Muscle of leg (tissue), 11 donors: ENCODE results near the gene CDH22. TPM values are rescaled to one million over a fixed set of nuclear protein-coding genes. Genes with fewer than 3 reads are reported as not detected.

ENCODE experiments used
- DNase-seq: peaks from one replicate; pipeline ENCODE4 v3.0.0; 2013
- H3K27ac ChIP-seq: one replicate; pipeline ENCODE4 v1.5.1; 2013; ENCODE audit warnings: mild to moderate bottlenecking, low read length, control low read depth
- H3K27me3 ChIP-seq: one replicate; pipeline ENCODE4 v1.6.1; 2013; ENCODE audit warnings: low read length; ENCODE audit not compliant: control insufficient read depth, insufficient read depth
- H3K36me3 ChIP-seq: one replicate; pipeline ENCODE4 v1.6.1; 2013; ENCODE audit warnings: low read length; ENCODE audit not compliant: control insufficient read depth, insufficient read depth
- H3K4me1 ChIP-seq: one replicate; pipeline ENCODE4 v1.6.1; 2013; ENCODE audit warnings: low read length; ENCODE audit not compliant: control insufficient read depth, insufficient read depth
- H3K4me3 ChIP-seq: one replicate; pipeline ENCODE4 v1.5.1; 2013; ENCODE audit warnings: low read length, control low read depth
- H3K9me3 ChIP-seq: replicated peaks from 2 replicates; pipeline ENCODE4 v1.6.1; 2013; ENCODE audit warnings: low read depth, low read length; ENCODE audit not compliant: control insufficient read depth
- WGBS: methylation state at CpG from one replicate; pipeline ENCODE4 v1.1.5; 2013; ENCODE audit warnings: missing lambda C conversion rate; ENCODE audit not compliant: insufficient coverage; 5-methylcytosine and 5-hydroxymethylcytosine counted together
- polyA plus RNA-seq, 8 donors: library from polyadenylated mRNA; unstranded; fragments of 120-200 nt; gene quantifications; one replicate each; pipeline versions ENCODE4 v1.2.1 to v1.2.3, GENCODE V29; 2013; ENCODE audit warnings: inconsistent platforms in 1 of 8, low replicate concordance in 1 of 8; ENCODE audit not compliant: insufficient read length in 8 of 8, insufficient read depth in 1 of 8
- total RNA-seq: library from RNA; stranded (reverse); fragments of 120-200 nt; gene quantifications from one replicate; pipeline ENCODE4 v1.2.4, GENCODE V29; 2013

Gene CDH22
- total and polyA plus RNA-seq, 9 donors: 0.13 to 0.43 (median 0.25) TPM

DNA sequence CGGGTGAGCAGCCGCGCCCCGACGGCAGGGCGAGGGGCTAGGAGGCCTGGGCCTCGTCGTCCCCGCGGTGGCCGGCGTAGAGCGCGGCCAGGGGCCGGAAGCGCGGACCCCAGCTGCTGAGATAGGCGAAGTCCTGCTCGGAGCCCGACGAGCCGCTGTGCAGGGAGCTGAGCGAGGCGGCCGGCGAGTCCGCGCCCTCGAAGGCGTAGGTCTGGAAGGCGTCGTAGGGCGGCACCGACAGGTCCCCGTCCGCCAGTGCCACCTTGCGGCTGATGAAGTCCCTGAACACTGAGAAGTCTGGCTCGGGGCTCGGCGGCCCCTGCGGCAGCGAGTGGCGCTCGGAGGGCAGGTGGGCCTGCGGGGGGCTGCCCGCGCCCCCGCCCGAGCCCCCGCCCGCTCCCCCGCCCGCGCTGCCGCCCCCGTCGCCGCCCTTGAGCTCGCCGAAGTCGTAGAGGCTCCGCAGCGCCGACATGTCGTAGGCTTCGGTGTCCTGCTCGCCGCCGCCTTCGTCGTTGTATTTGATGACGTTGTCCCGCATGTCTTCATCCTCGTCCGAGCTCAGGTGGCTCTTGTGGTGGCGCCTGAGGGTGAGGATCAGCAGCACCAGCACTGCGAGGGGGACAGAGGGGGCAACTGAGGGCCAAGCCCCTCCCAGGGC, 133.7 kb downstream of the CDH22 start:
- 2% methylated on average over 57 of the region's 77 CpGs for WGBS
- peaks cover 58% of the 10 kb centered on the region for H3K27me3 ChIP-seq

DNA sequence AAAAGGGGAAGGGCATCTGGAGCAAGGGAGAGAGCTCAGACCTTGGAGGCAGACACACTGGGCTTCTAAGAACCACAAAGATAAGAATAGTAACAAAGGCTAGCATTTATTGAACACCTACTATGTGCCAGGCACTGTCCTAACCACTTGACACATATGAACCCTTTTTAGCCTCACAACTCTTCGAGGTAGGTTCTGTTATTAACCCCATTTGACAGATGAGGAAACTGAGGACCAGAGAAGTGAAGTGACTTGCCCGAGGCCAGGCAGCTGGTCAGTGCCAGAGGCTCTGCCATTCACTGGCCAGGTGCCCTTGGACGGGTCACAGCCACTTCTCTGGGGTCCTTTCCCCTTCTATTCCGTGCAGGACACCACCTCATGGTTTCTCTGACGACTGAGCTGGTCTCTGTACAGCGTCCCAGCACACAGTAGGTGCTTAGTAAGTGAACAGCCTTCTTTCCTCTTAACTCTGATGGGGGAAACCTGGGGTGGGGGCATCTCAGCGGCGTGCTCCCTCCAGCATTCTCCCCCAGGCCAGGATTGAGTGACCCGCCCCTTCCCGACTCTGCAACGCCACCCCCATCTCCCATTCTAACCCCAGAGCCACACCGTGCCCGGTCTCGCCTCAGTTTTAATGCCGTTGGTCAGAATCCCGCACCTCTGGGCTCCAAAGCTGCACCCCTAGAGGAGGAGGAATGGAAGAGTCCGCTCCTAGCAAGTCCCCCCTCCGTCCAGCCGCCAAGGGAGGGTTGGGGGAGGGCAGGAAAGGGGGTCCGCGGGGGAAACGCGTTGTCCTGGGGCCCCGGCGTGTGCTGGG, 134.4 kb downstream of the CDH22 start:
- no peak overlapping the region for H3K27ac ChIP-seq
- WGBS: 22% methylated on average over 13 of the region's 25 CpGs
- H3K9me3 ChIP-seq: no peaks in the 10 kb centered on the region
- peaks cover 58% of the 10 kb centered on the region for H3K27me3 ChIP-seq
- H3K4me1 ChIP-seq: peaks cover 3% of the 10 kb centered on the region
- no peaks in the 10 kb centered on the region for H3K36me3 ChIP-seq
- DNase-seq: no peak
- H3K4me3 ChIP-seq: no peak overlapping the region

More for the DNA sequence above, 133.7 kb downstream of the CDH22 start:
- peak; percentile 64 for DNase-seq
- peaks cover 8% of the 10 kb centered on the region for H3K4me1 ChIP-seq
- no peaks in the 10 kb centered on the region for H3K36me3 ChIP-seq
- no peaks in the 10 kb centered on the region for H3K9me3 ChIP-seq
- H3K27ac ChIP-seq: no peak overlapping the region
- no peak overlapping the region for H3K4me3 ChIP-seq

DNA sequence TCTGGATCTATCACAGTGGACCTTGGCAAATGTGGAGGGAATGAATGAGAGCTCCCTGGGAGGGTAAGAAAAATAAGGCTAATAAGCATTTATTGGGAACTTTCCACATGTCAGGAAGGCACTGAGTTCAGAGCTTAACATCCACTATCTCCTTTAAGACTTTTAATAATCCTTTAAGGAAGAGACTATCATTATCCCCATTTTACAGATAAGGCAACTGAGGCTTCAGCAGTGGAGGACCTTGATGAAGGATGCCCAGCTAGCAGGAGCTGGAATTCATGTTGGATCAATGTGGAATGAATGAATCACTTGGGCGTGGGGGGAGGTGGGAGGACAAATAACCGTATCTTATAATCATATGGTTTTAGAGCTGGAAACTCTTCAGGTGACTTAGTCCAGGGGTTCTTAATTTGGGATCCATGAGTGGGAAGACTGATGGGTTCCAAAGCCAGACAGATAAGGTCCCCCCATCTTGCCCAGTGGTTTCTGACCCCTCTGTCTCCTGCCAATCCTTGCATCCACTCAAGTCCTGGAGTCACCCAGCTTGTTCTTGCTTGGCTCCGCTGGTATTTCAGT, 135.2 kb downstream of the CDH22 start:
- peaks cover 54% of the 10 kb centered on the region for H3K27me3 ChIP-seq
- H3K4me1 ChIP-seq: peaks cover 3% of the 10 kb centered on the region
- no peak for DNase-seq
- H3K4me3 ChIP-seq: no peak overlapping the region
- WGBS: 33% methylated on average over 1 of the region's 3 CpGs
- H3K9me3 ChIP-seq: no peaks in the 10 kb centered on the region
- H3K36me3 ChIP-seq: no peaks in the 10 kb centered on the region
- no peak overlapping the region for H3K27ac ChIP-seq

DNA sequence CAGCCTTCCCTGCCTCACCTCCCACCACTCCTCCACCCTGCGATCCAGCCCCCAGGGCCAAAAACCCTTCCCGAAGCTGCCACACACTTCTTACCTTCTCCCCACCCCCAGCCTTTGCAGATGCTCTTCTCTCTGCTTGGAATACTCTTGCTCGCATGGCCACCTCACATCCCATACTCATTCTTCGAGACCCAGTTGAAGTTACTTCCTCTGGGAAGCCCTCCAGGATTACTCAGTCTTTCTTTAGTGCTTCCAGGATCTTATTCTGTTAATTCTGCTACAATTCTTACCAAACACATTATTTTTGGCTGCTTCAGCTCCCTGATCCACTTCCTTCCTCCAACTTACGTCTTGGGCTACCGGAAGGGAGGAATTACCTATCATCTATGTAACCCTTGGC, 135.8 kb downstream of the CDH22 start:
- no peak overlapping the region for H3K4me3 ChIP-seq
- H3K27ac ChIP-seq: no peak overlapping the region
- no peaks in the 10 kb centered on the region for H3K36me3 ChIP-seq
- no peaks in the 10 kb centered on the region for H3K9me3 ChIP-seq
- H3K4me1 ChIP-seq: peaks cover 3% of the 10 kb centered on the region
- DNase-seq: no peak
- peaks cover 54% of the 10 kb centered on the region for H3K27me3 ChIP-seq
- WGBS: 47% methylated on average over 6 of the region's 6 CpGs

DNA sequence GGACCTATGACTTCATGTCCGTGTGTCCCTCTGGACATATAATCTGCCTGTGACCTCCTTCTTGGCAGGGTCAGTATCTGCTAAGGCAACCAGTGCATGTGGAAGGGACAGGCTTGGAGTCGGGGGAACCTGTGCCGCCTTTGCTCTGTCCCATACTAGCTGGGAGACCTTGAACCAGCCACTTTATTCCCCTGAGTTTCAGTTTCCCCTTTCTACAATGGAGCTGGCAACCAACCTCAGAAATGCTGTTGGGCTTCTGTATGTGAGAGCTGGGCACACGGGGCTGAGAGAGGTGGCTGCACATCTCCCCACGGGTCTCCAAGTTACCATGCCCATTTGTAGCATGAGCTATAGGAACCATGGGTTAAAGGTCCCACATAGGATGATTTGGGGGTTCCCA, 136.4 kb downstream of the CDH22 start:
- 0% methylated on average over 1 of the region's 5 CpGs for WGBS
- peaks cover 2% of the 10 kb centered on the region for H3K4me1 ChIP-seq
- no peak overlapping the region for H3K27ac ChIP-seq
- H3K27me3 ChIP-seq: peaks cover 53% of the 10 kb centered on the region
- no peaks in the 10 kb centered on the region for H3K9me3 ChIP-seq
- DNase-seq: no peak
- H3K36me3 ChIP-seq: no peaks in the 10 kb centered on the region
- H3K4me3 ChIP-seq: no peak overlapping the region

DNA sequence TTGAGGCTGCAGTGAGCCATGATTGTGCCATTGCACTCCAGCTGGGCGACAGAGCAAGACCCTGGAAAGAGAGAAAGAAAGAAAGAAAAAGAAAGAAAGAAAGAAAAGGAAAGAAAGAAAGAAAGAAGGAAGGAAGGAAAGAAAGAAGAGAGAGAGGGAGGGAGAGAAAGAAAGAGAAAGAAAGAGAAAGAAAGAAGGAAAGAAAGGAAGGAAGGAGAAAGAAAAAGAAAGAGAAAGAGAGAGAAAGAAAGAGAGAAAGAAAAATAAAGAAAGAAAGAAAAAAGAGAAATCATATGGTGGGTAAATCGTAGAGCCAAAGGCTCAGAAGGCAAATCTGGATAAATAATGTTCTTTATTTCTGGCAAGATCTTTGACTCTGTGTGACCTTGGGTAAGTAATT, 136.8 kb downstream of the CDH22 start:
- no peaks in the 10 kb centered on the region for H3K4me1 ChIP-seq
- H3K27me3 ChIP-seq: peaks cover 51% of the 10 kb centered on the region
- H3K4me3 ChIP-seq: no peak overlapping the region
- H3K9me3 ChIP-seq: no peaks in the 10 kb centered on the region
- no peak for DNase-seq
- WGBS: 69% methylated on average over 2 of the region's 2 CpGs
- H3K36me3 ChIP-seq: no peaks in the 10 kb centered on the region
- no peak overlapping the region for H3K27ac ChIP-seq

DNA sequence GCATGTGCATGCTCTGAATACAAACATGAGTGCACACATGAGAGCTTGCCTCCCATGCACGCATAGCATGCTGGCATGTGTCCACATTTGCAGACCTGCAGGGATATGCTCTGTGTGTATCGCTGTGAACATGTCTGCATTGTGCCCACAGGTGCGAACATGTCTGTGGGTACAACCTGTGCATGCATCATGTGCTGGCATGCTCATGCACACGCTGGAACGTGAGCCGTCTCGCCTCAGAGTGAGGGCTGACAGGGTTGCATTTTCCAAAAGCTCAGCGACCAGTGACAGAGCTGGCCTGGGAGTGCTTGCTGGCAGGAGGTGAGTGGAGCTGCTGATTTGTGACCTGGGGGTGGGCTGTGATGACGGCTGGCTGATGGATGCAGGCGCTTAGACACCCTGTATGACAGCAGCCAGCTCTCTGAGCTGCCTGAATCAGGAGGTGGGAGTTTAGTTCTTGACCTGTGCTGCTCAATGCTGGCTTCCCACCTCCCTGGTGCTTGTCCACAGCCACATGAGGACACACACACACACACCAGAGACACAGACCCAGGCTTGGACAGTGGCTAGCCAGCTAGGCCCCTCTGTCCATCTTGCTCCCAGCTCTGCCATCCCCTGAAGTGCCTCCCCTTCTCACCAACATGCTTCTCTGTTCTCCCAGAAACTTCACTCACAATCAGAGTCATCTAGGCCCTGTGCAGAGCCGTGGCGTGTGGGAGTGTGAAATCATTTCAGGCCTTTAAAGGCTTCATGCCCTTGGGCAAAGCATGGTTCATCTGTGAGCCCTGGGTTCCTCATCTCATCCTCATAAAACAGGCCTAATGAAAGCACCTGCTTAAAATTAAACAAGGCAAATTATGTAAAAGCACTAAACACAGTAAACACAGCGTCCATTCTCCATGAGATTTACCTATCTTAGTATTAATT, 138.8 kb downstream of the CDH22 start:
- Histone ChIP-seq H3K4me3 (no peak overlapping the region), H3K36me3 (no peaks in the 10 kb centered on the region), H3K9me3 (no peaks in the 10 kb centered on the region), H3K27me3 (peaks cover 38% of the 10 kb centered on the region), H3K4me1 (no peaks in the 10 kb centered on the region), H3K27ac (no peak overlapping the region)
- 64% methylated on average over 9 of the region's 13 CpGs for WGBS
- DNase-seq: no peak

DNA sequence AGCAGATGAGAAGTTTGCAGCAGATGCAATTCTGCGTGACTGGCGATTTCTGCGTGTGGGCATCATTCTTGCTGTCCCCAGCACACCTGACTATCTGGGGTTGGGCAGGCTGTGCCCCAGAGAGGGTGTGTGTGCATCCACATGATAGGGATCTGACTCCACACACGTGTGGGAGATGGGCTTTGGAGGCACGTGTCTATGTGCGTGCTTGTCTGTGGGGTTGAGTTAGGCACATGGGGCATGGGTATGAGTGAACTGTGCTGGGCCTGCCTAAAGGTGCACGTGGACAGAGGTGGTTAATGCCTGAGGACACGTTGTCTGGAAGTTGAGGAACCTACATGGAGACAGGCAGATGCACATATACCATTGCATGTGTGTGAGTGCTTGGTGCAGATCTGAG, 139.9 kb downstream of the CDH22 start:
- no peaks in the 10 kb centered on the region for H3K9me3 ChIP-seq
- no peaks in the 10 kb centered on the region for H3K4me1 ChIP-seq
- no peak for DNase-seq
- no peaks in the 10 kb centered on the region for H3K36me3 ChIP-seq
- 50% methylated on average over 8 of the region's 8 CpGs for WGBS
- H3K4me3 ChIP-seq: no peak overlapping the region
- H3K27ac ChIP-seq: no peak overlapping the region
- peaks cover 31% of the 10 kb centered on the region for H3K27me3 ChIP-seq

DNA sequence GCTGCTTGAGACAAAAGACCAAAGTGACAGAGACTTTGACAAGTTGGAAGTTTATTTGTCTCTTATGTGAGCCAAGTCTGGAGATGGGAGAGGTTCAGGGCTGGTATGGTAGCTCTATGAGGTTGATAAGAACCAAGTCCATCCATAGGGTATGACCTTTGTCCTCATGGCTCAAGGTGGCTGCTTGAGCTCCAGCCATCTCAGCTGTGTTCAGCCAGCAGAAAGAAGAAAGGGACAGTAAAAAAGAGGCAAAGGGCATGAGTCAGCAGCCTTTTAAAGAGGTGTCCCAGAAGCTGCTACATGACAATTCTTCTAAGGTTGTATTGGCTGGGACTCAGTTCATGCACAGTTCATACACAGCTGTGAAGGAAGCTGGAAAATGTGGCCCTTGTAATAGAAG, 141.2 kb downstream of the CDH22 start:
- no peaks in the 10 kb centered on the region for H3K4me1 ChIP-seq
- H3K27me3 ChIP-seq: peaks cover 23% of the 10 kb centered on the region
- no peaks in the 10 kb centered on the region for H3K36me3 ChIP-seq
- no peaks in the 10 kb centered on the region for H3K9me3 ChIP-seq
- H3K4me3 ChIP-seq: no peak overlapping the region
- no peak overlapping the region for H3K27ac ChIP-seq
- no peak for DNase-seq

DNA sequence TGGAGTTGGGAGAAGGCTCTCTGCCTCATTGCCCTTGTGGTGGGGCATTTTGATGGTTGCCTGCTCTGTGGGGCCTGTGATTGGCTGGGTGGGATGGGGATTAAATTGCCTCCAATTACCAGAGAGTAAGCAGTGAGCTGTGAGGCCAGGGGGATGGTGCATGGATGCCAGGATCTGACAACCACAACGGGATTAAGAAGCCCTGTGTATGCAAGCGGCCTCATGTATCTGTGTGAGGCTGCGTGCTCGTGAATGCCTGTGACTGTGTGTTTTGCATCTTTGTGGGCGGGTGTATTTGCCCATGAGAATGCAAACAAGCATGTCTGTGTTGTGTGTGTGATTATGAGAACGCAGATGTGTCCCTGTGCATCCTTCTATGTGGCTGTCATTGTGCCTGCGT, 144.0 kb downstream of the CDH22 start:
- Histone ChIP-seq H3K4me1 (no peaks in the 10 kb centered on the region), H3K4me3 (no peak overlapping the region), H3K27ac (no peak overlapping the region), H3K36me3 (no peaks in the 10 kb centered on the region), H3K27me3 (peaks cover 19% of the 10 kb centered on the region), H3K9me3 (no peaks in the 10 kb centered on the region)
- no CpG with 5 or more reads among the region's 7 CpGs for WGBS
- no peak for DNase-seq
